Adrenal gland (tissue), 12 donors: ENCODE data around the gene RPS15. TPM values are rescaled to one million over a fixed set of nuclear protein-coding genes. Genes with fewer than 3 reads are reported as not detected.

ENCODE experiments used
- DNase-seq, 7 donors: peaks; one replicate each; pipeline ENCODE4 v3.0.0-alpha.2; 2019 to 2020
- H3K27ac ChIP-seq, 5 donors: fragments of 200-600 bp; sonication (generic) in 4 of 5; 1 replicate in 3 of 5; 2 replicates in 2 of 5; pipeline versions ENCODE4 v1.5.1 to v1.8.0; 2016 to 2020; ENCODE audit warnings: mild to moderate bottlenecking in 1 of 5
- H3K27me3 ChIP-seq: fragments of 200-600 bp; 2 replicates; pipeline ENCODE4 v1.8.0; 2021
- H3K36me3 ChIP-seq, 2 donors: fragments of 200-600 bp; replicated peaks in 1 of 2; 1 replicate in 1 of 2; 2 replicates in 1 of 2; pipeline versions ENCODE4 v1.5.1 to v1.8.0; 2018 to 2022
- H3K4me1 ChIP-seq, 2 donors: fragments of 200-600 bp; replicated peaks in 1 of 2; 1 replicate in 1 of 2; 2 replicates in 1 of 2; pipeline versions ENCODE4 v1.5.1 to v1.8.0; 2018 to 2021
- H3K4me3 ChIP-seq, 4 donors: fragments of 200-600 bp; sonication (generic) in 3 of 4; one replicate each; pipeline ENCODE4 v1.5.1; 2016 to 2018
- H3K9me3 ChIP-seq, 3 donors: fragments of 200-600 bp; sonication (generic) in 1 of 3; replicated peaks in 1 of 3; 1 replicate in 2 of 3; 2 replicates in 1 of 3; pipeline versions ENCODE4 v1.5.1 to v1.8.0; 2016 to 2021
- CTCF ChIP-seq, 6 experiments: fragments of 450-650 bp in 4 of 6; fragments of 200-600 bp in 2 of 6; sonication (generic) in 1 of 6; IDR thresholded peaks; 1 replicate in 5 of 6; 2 replicates in 1 of 6; pipeline versions ENCODE4 v1.5.1 to v1.8.0; 2016 to 2021; ENCODE audit warnings: antibody characterized with exemption in 6 of 6, mild to moderate bottlenecking in 2 of 6, moderate library complexity in 1 of 6
- POLR2A ChIP-seq, 2 donors: fragments of 450-650 bp; IDR thresholded peaks; one replicate each; pipeline ENCODE4 v1.6.1; 2017; ENCODE audit warnings: antibody characterized with exemption in 2 of 2, mild to moderate bottlenecking in 2 of 2, moderate library complexity in 1 of 2
- WGBS, 4 donors: extraction: QIAGEN DNeasy Blood & Tissue Kit in 2 of 4; methylation state at CpG; one replicate each; pipeline versions ENCODE4 v1.1.5 to v1.1.7; 2013 to 2017; 5-methylcytosine and 5-hydroxymethylcytosine counted together
- intact Hi-C, 2 donors: fragments of 100-400 bp; cut with DNase I; formaldehyde crosslinking; loops; one replicate each; pipeline versions ENCODE4 v1.14.1 to v1.15.0; 2022 to 2023
- polyA plus RNA-seq, 3 donors: library from polyadenylated mRNA; stranded (reverse); fragments of 200-250 nt in 2 of 3; fragments of 350-450 nt in 1 of 3; fragmentation: Illumina TruSeq in 1 of 3; extraction: RNeasy Lipid Tissue Mini Kit (QIAGEN cat#74804) in 1 of 3; gene quantifications; one replicate each; pipeline ENCODE4 v1.2.3, GENCODE V29; 2013 to 2014
- total RNA-seq, 9 donors: library from RNA; depleted of rRNA in 4 of 9; stranded (reverse); fragments of >200 nt in 4 of 9; fragments of 120-200 nt in 1 of 9; fragmentation: NEBNext Ultra II Directional in 1 of 9; extraction: Animal tissue kit (Norgen Biotek cat#: 25700) in 1 of 9; gene quantifications; one replicate each; pipeline versions ENCODE4 v1.1.0 to v1.2.4, GENCODE V29; 2013 to 2023
- donor health status: healthy with polysubstance abuse.
- donor health status: Bipolar disorder and iron deficiency.
- donor health status: DM: yes; HTN: yes; CAD: no.
- donor health status: DM: no; HTN: no; CAD: no.
- donor health status: DM: no; HTN: no; CAD: no.
- donor health status: DM: yes; HTN: yes; CAD: no.

The RPS15 gene
- total and polyA plus RNA-seq, 12 donors, result 471 to 4,071 (median 1,829) TPM

GRCh38 chr19:1399745-1400144, 38.5 kb upstream of the RPS15 start:
- Histone ChIP-seq H3K4me1 (peaks cover 10 to 19% of the 10 kb centered on the region in 2 donors), H3K27ac (no peak overlapping the region), H3K4me3 (no peak overlapping the region), H3K27me3 (no peaks in the 10 kb centered on the region), H3K9me3 (no peaks in the 10 kb centered on the region), H3K36me3 (no peaks in the 10 kb centered on the region)
- no peak for TF ChIP-seq POLR2A (IDR thresholded peaks at IDR 0.05)
- TF ChIP-seq CTCF (IDR thresholded peaks at IDR 0.05), result no peak
- intact Hi-C loops, result no loop called here
- 85 to 94% (median 92%) methylated on average over 2 to 15 of the region's 15 CpGs for WGBS, 4 donors
- DNase-seq, result no peak

- Histone ChIP-seq H3K4me3 (peak overlapping the region in 2 of 4 donors; percentile 57 to 79), H3K4me1 (peaks cover 10 to 19% of the 10 kb centered on the region in 2 donors), H3K9me3 (no peaks in the 10 kb centered on the region), H3K27me3 (no peaks in the 10 kb centered on the region), H3K27ac (peak overlapping the region in 1 of 5 donors; percentile 45), H3K36me3 (no peaks in the 10 kb centered on the region)
- intact Hi-C loops, result no loop called here
- TF ChIP-seq CTCF (IDR thresholded peaks at IDR 0.05) (no peak), POLR2A (IDR thresholded peaks at IDR 0.05) (peak in 1 of 2 donors; percentile 44)
- 17 to 55% (median 20%) methylated on average over 2 to 36 of the region's 36 CpGs for WGBS, 4 donors
- DNase-seq, result peak in 6 of 7 donors; percentile 69 to 82 (median 75)
Observed at GRCh38 chr19:1400281-1401137, 37.7 kb upstream of the RPS15 start.

- peak in 1 of 2 donors; percentile 38 for TF ChIP-seq POLR2A (IDR thresholded peaks at IDR 0.05)
- peak in 4 of 6 experiments; percentile 17 to 50 (median 32) for TF ChIP-seq CTCF (IDR thresholded peaks at IDR 0.05)
- H3K4me3 ChIP-seq, result peak within 1 kb of the TSS in 2 of 4 donors; percentile 57 to 79
- 0 to 40% (median 1%) methylated on average over 1 to 87 of the region's 87 CpGs for WGBS, 4 donors
- intact Hi-C loops, result no loop called here
- no peaks in the 10 kb centered on the region for H3K9me3 ChIP-seq
- H3K4me1 ChIP-seq, result peaks cover 10 to 19% of the 10 kb centered on the region in 2 donors
- no peak for DNase-seq
- peak within 1 kb of the TSS in 1 of 5 donors; percentile 45 for H3K27ac ChIP-seq
- H3K36me3 ChIP-seq, result no peaks in the 10 kb centered on the region
- H3K27me3 ChIP-seq, result no peaks in the 10 kb centered on the region
Observed at GRCh38 chr19:1401138-1401888, 36.9 kb upstream of the RPS15 start, which contains the start of gene GAMT. GAMT (minus strand) TSS chr19:1401542; CDS start chr19:1401476, 66 bp downstream.

GRCh38 chr19:1401889-1402217, 36.3 kb upstream of the RPS15 start:
- WGBS, 4 donors, result 54 to 58% (median 57%) methylated on average over 11 of the region's 11 CpGs
- Histone ChIP-seq H3K4me1 (peaks cover 10 to 19% of the 10 kb centered on the region in 2 donors), H3K9me3 (no peaks in the 10 kb centered on the region), H3K36me3 (no peaks in the 10 kb centered on the region), H3K27ac (no peak overlapping the region), H3K4me3 (peak overlapping the region in 2 of 4 donors; percentile 57 to 79), H3K27me3 (no peaks in the 10 kb centered on the region)
- intact Hi-C loops, result no loop called here
- TF ChIP-seq CTCF (IDR thresholded peaks at IDR 0.05) (no peak), POLR2A (IDR thresholded peaks at IDR 0.05) (no peak)
- DNase-seq, result no peak
